Stimulated activated CD4-positive, alpha-beta T cell treated with anti-CD3 and anti-CD28 coated beads, Interleukin-15, amount 100 ng/mL, for 48 hours (primary cell): Measurements from ENCODE around the gene XRCC1.
"Not testable (repeated sequence)": the region's sequence is repeated elsewhere in the genome, so short reads cannot be mapped to it uniquely, and the experiment has no call there.

ENCODE experiments used
- DNase-seq, 2 donors: peaks; one replicate each; pipeline ENCODE4 v3.0.0-alpha.2; 2020; ENCODE audit warnings: low read depth in 2 of 2

XRCC1 gene

DNA sequence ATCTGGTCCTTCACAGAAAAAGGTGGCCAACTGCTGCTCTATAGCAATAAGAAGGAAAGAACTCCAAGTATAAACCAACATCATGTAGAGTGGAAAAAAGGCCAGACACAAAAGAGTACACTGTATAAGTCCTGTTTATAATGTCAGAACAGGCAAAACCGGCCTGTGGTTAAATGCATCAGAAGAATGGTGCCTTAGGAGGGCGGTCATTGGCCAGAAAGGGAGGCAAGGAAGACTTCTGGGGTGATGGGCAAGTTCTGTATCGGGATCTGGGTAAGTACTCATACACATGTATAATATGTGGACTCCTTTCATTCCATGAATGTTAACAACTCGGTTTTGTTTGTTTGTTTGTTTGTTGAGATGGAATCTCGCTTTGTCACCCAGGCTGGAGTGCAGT, 52.4 kb downstream of the XRCC1 start:
- no peak for DNase-seq

DNA sequence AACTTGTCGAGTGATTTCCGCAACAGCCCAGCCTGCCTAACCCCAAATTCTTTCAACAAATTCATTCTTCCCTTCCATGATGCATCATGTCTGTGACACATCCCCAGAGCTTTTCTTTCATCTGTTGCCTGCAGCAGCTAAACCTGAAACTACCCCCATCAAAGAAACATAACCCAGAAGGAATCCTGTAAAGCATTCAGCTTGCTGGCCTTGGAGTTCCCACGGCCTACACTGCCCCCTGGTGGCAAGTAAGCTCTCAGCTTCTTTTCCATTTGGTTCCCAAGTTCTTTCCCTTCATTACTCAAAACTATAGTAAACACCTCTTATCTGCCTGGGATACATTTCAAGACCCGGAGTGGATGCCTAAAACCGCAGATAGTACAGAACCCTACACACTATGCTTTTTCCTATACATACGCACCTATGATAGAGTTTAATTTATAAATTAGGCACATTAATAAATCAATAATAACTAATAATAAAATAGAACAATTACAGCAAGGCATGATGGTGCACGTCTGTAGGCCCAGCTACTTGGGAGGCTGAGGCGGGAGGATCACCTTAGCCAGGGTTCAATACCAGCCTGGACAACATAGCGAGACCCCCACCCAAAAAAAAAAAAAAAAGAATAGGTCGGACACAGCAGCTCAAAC, 55.8 kb downstream of the XRCC1 start:
- peak; percentile 59 to 80 for DNase-seq

DNA sequence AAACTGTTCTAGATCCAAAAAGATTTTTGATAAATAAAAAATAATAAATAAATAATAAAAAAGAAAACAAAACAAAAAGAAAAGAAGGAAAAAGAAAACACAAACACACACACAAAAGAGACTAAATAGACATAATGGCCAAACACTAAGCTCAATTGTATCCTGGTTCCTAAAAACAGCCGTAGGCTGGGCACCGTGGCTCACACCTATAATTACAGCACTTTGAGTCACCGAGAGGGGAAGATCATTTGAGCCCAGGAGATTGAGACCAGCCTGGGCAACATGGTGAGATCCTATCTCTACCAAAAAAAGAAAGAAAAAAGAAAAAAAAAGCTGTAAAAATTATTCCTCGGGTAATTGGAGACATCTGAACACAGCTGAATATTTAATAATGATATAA, 57.3 kb downstream of the XRCC1 start:
- DNase-seq, result no peak

DNA sequence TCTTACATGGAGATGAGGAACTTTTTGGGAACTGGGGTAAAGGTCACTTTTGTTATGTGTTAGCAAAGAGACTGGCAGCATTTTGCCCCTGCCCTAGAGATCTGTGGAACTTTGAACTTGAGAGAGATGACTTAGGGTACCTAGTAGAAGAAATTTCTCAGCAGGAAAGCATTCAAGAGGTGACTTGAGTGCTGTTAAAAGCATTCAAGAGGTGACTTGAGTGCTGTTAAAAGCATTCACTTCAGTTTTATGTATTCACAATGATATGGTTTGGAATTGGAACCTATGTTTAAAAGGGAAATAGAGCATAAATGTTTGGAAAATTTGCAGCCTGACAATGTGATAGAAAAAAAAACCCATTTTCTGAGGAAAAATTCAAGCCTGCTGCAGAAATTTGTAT, 62.9 kb downstream of the XRCC1 start:
- DNase-seq, result not testable (repeated sequence)

DNA sequence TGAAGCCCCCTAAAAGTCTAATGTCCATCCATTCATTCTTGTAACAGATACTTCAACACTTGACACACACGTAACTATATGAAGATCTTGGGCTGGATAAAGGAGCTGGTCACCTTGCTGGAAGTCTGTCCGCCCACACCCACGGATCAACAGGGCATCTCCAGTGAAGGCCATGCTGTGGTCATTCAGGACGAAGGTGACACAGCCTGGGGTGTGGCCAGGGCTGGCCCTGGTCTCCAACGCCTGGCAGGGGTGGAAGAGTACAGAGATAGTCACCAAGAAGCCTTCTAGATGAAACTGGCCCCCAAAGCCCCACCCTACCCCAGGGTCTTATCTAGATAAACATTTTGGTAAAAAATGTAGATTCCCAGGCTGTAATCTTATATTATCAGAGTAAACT, 64.0 kb downstream of the XRCC1 start:
- DNase-seq, result no peak

DNA sequence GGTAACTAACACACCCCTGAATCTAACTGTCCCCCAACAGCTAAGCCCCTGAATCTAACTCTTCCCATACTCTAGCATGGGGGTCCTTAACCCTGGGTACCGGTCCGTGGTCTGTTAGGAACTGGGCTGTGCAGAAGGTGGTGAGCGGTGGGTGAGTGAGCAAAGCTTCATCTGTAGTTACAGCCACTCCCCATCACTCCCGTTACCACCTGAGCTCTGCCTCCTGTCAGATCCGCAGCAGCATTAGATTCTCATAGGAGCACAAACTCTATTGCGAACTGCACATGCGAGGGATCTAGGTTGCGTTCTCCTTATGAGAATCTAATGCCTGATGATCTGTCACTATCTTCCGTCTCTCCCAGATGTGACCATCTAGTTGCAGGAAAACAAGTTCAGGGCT, 64.6 kb downstream of the XRCC1 start:
- DNase-seq, result no peak

DNA sequence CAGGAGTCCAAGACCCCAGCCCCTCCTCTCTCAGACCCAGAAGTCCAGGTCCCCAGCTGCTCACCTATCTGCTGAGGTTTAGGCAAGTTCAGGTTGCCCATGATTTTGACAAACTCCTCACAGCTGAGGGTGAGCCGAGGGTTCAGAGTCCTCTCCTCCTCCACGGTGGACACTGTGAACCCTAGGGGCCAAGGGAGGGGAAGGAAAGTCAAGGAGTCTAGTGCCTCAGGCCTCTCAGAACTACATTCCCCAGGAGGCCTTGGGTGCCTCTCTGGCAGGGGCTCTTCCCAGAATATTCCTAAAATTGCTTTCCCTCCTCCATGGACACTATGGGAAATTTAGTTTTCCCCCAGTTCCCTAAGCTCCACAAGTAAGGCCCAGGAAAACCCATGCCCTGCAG, 67.4 kb downstream of the XRCC1 start:
- no peak for DNase-seq

DNA sequence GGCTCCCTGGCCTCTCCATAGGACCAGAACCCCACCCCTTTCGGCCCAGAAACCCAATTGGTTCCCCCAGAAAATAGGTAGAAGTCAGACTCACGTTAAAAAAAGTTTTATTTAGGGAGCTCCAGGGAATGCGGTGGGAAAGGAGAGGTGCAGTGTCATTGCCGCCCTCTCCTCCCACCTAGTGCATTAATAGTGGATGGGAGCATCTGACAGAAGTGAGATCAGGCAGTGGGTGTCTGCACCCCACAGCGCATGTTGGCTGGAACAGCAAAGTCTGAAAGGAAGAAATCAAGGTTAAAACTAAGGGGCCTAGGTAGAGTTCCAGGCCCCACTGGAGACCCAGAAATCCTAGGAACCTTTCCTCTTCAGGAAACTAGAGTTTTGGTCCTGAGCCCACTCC, 68.7 kb downstream of the XRCC1 start:
- DNase-seq, result no peak

DNA sequence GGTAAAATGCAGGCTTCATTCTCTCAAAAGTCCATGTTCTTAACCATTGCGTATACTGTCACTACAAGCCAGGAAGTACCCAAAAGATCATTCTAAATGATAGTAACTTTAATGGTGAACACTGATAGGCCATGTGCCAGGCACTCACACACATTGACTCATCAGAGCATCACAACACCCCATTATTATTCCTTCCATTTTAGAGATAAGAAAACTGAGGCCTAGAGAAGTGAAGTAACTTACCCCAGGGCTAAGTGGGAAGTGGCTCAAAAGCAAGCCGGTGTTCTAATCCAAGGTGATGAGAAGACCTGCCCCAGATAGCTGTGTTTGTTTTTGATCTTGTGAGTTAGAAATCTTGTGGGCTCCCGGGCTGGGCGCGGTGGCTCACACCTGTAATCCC, 69.4 kb downstream of the XRCC1 start:
- no peak for DNase-seq

DNA sequence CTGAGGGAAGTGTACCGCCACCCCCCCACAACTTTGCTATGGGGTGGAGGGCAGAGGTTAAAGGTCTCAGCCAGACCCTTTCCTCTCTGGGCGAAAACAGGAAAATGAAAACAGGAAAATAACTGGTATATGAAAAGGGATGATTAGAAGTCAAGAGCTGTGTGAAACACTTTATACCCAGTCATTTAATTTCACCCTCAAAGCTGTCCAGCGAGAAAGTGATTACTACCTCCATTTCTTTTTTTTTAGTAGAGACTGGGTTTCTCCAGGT, 70.2 kb downstream of the XRCC1 start:
- no peak for DNase-seq

DNA sequence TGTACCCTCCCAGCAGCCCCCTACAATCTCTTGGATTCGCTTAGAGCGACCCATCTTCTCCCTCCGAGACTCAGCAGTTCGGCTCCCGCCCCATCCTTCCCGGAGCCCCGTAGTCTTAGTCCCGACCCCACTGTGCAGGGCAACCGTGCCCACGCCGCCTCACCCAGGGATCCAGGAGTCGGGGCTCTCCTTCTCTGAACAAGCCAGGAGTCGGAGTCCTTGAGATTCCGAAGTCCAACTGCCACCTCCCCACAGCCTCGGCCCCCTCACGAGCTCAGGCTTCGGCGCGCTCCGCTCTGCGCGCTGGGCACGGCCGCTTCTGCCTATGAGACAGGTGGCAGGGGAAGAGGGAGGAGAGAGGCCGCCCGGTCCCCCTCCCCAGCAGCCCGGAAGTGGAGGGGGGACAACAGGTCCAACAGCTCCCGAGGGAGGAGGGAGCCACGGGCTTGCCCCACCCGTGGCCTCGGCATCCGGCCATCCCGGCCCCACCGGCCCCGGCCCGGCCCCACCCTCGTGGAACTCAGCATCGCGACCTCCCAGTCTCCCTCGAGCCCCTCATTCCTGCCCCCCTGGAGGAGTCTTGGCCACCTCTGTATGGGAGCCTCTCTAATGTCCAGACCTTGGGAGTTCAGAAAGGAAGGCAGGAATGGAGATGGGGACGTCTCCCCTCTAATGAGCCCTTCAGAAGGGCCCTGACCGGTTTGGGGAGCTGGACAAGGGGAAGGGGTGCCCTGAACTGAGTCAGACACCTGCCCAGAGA, 70.7 kb downstream of the XRCC1 start, which contains the start of gene PHLDB3:
Gene PHLDB3 (minus strand): TSS at position 321 of the 760 bp plus-strand sequence. CDS start 628 bp downstream, outside the sequence.
- DNase-seq, result peak in 1 of 2 donors; percentile 41

DNA sequence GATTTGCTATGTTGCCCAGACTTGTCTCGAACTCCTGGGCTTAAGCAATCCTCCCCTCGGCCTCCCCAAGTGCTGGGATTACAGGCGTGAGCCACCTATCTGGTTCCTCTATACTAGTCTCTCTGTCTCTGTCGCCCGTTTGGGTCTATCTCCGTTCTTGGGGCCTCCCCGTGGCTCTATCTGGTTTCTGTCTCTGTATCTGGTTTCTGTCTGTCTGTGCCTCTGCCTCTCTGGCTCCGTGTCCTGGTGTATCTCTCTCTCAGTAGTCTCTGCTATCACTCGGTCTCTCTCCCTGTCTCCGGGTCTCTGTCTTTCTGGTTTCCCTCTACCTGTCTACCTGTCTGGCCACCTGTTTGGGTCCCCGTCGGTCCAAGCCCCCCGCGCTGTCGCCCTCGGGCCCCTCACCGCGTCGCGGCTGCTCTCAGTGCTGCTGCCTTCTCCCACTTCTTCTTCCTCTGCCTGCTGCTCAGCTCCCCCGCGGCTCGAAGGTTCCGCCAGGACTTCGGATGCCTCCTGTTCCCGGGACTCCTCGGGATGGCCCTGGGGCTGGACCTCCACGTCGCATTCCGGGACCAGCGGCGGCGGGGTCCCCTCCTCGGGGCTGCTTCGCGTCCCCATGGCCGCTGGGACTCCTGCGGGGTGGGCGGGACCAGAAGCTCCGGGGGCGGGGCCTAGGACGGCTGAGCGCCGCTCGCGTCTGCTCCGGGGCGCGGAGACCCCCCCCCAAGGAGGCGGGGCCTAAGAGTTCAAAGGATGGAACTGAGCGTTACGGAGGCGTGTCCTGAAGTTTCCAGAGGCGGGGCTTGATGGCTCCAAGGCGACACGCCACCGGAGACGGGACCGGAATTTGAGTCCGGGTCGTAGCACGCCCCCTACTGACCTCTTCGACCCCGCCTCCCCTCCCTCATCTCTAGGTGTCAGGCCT, 71.6 kb downstream of the XRCC1 start:
- DNase-seq, result peak; percentile 94 to 100

DNA sequence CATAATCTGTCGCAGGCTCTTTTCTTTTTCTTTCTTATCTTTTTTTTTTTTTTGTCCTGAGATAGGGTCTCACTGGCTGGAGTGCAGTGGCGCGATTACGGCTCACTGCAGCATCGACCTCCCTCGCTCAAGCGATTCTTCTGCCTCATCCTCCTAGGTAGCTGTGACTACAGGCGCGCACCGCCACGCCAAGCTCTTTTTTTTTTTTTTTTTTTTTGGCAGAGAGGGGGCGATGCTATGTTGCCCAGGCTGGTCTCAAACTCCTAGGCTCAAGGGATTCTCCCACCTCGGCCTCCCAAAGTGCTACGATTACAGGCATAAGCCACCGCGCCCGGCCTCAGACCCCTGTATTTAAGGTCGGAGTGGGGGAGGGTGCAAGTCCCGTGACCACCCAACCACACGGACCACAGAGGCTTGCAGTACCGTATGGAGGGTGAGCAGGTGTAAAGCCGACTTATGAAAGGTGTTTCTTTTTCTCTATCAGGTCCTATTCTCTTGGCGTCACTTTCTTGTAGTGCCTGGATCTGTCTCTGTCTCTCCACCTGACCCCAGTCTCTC, 72.8 kb downstream of the XRCC1 start:
- no peak for DNase-seq

DNA sequence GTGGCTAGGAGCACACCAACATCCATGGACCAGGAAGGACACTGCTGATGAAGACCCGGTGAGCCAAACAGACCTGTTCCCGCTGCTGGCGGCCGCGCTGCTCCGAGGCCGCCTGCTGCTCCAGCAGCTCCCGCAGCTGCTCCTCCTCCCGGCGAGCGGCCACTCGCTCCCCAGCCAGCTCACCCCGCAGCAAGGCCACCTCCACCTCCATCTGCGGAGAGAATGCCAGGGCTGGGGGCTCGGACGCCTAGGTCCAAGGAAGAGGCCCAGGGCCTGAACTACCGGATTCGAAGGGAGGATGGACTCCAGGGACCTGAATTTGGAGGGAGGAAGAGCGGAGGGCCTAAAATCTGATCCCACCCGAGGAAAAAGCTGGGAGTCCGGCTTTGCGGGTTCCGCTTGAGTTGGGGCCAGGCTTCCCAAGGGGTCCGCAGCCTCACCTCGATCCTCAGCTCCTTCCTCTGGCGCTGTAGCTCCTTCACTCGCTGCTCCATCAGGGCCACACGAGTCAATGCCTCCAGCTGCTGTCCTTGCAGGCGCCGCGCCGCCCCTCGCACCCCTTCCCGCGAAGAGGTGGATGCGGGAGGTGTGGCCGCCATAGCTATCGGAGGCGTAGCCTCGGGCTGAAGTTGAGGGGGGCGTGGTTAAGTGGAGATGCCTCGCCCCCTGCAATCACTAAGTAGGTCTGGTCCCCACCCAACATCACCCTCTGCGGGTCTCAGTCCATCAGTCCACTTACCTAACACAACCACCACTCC, 73.5 kb downstream of the XRCC1 start:
- DNase-seq, result no peak

DNA sequence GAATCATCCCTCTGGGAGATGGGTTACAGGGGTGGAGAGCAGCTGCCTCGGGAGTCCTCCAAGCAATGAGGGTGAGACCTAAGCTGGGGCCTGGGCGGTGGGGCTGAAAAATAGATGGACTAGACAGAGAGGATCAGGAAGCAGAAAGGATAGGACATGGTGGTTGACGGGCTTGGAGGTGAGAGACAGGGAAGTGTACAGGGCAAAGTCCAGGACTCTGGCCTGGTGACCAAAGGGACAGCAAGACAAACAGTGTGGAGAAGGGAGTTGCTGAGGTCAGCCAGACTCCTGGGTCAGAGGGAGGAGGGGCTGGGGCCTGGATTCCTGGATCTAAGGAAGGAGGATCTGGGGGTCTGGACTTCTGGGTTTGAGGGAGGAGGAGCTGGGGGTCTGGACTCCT, 76.3 kb downstream of the XRCC1 start:
- DNase-seq, result no peak

DNA sequence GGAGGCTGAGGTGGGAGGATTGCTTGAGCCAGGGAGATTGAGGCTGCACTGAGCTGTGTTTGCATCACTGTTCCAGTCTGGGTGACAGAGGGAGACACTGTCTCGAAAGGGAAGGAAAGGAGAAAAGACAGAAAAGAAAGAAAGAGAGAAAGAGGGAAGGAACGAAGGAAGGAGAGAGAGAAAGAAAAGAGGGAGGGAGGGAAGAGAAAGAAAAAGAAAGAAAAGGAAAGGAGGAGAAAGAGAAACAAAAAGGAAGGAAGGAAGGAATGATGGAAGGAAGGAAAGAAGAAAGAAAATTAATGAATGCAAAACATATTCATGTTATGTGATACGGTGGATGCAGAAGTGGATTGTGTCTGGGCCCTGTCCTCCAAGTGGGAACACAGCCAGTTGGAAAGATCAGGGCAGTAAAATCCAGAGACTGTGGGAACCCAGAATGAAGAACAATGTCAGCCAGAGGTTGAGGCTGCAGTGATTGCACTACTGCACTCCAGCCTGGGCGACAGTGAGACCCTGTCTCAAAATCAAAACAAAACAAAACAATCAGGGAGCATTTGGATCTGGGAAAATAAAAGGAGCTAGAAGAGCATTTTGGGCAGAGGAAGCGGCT, 77.0 kb downstream of the XRCC1 start:
- no peak for DNase-seq

DNA sequence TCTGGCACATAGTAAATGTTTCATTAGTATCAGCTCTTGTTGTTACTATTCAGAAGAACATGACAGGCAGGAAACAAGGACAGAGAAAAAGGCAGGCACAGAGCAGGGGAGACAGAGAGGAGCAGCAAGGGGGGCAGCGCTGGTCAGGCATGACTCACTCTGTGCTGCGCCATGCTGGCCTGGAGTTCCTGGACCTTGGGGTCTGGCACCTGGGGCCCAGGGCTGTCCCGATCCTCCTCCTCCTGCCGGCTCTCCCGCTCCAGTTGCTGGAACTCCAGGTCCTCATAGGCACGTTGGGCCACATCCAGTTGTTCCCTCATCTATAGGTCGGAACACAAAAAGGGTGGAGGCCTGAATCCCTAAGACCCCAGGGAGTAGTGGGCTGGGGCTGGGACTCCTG, 78.4 kb downstream of the XRCC1 start:
- DNase-seq, result no peak

DNA sequence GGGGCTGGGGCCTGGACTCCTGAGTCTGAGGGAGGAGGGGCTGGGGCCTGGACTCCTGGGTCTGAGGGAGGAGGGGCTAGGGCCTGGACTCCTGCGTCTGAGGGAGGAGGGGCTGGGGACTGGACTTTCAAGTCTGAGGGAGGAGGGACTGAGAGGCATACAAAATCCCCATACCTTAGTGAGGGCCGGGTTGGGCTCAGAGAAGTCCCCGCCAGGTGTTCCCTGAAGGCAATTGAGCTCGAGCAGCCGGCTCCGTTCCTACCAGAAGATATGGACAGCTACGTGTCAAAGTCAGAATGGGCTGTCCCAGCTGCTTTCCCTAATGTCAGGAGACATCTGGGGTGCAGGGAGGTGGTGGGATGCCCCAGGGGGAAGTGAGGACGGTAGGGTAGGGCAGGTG, 80.2 kb downstream of the XRCC1 start:
- no peak for DNase-seq
